Measurements from ENCODE around the gene NKAPL.
"Not testable (repeated sequence)": the region's sequence is repeated elsewhere in the genome, so short reads cannot be mapped to it uniquely, and the experiment has no call there.

The NKAPL gene

GRCh38 chr6:28303570-28303969 lies 44.5 kb downstream of the NKAPL start:
- DNase-seq: no peak

GRCh38 chr6:28306363-28306762 lies 47.3 kb downstream of the NKAPL start:
- not testable (repeated sequence) for DNase-seq
